T-helper 17 cell (primary cell): Measurements from ENCODE around the gene GUCY1A1. TPM values are rescaled to one million over a fixed set of nuclear protein-coding genes. Genes with fewer than 3 reads are reported as not detected.
A peak's percentile ranks its signal among the peaks of the same experiment; 100 is the strongest.

Experiments used
- ATAC-seq: fragments of 150-1000 bp; cut with Tn5 transposase; 2 replicates; pipeline ENCODE4 v1.10.0; 2021; ENCODE audit warnings: mild to moderate bottlenecking, moderate library complexity
- DNase-seq, 3 donors: peaks; one replicate each; pipeline versions ENCODE4 v3.0.0 to v3.0.0-alpha.2; 2020 to 2021
- H3K9me3 ChIP-seq: one replicate; pipeline ENCODE4 v1.7.0; 2013; ENCODE audit warnings: low read length, mild to moderate bottlenecking; ENCODE audit not compliant: control insufficient read depth, poor library complexity, severe bottlenecking
- H3K27ac Mint-ChIP-seq: one replicate; pipeline ENCODE4 v1.8.0; 2022; ENCODE audit warnings: mild to moderate bottlenecking, moderate library complexity, mixed read lengths
- H3K27me3 Mint-ChIP-seq: one replicate; pipeline ENCODE4 v1.8.0; 2022; ENCODE audit warnings: mixed read lengths
- H3K36me3 Mint-ChIP-seq: one replicate; pipeline ENCODE4 v1.8.0; 2022; ENCODE audit warnings: low read depth, mixed read lengths
- H3K4me1 Mint-ChIP-seq: one replicate; pipeline ENCODE4 v1.8.0; 2022; ENCODE audit warnings: mild to moderate bottlenecking, mixed read lengths
- H3K4me3 Mint-ChIP-seq: one replicate; pipeline ENCODE4 v1.8.0; 2022; ENCODE audit warnings: mild to moderate bottlenecking, moderate library complexity, mixed read lengths
- total RNA-seq, 4 donors: library from RNA in 2 of 4; stranded (reverse) in 2 of 4; gene quantifications; one replicate each; pipeline ENCODE4 v1.2.3 and lab custom pipeline; 2022 to 2026

The GUCY1A1 gene
- total RNA-seq, 2 donors from 2014 or later = 0.85 to 14.1 TPM

DNA sequence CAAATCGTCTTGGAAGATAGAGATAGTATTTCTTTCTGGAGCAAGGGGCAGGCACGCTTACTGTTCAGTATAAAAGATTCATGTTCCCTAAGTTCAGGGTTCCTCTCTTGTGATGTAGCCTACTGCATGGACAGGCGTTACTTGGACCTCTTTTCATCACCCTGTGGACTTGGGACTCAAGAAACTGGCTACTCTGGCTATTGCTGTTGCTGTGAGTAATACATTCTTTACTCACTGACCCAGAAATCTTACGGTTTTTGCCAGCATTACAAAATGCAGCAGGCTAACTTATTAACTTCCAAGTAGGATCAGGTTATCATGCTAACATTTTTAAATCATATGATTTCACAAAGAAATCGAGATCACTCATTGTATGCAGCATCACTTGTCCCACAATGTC is 79.3 kb downstream of the GUCY1A1 start:
- Mint-ChIP-seq H3K27me3 (peaks cover 4% of the 10 kb centered on the region), H3K4me3 (no peak overlapping the region), H3K36me3 (no peaks in the 10 kb centered on the region), H3K27ac (no peak overlapping the region), H3K4me1 (no peaks in the 10 kb centered on the region)
- DNase-seq (no peak), ATAC-seq (no peak)
- no peaks in the 10 kb centered on the region for H3K9me3 ChIP-seq

DNA sequence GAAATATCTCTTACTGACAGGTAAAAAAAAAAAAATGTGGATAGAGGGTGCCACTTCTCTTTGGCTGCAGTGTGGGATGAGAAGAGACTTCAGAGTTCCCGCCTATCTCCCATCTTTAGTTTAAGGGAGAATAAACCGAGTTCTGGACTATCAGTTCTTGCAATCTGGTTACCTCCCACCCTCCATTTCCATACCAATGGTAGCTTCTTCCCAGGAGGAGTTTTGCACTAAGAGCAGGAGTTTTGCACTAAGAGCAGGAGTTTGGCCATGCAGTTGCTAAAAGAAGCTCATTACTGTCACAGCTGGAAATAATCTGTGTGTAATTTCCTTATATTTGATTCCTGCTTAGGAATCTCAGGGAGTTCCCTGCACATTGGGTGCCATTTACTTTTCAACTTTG is 81.4 kb downstream of the GUCY1A1 start:
- Mint-ChIP-seq H3K4me1 (no peaks in the 10 kb centered on the region), H3K36me3 (no peaks in the 10 kb centered on the region), H3K27me3 (peaks cover 6% of the 10 kb centered on the region), H3K27ac (no peak overlapping the region), H3K4me3 (no peak overlapping the region)
- no peaks in the 10 kb centered on the region for H3K9me3 ChIP-seq
- DNase-seq = no peak
- no peak for ATAC-seq

DNA sequence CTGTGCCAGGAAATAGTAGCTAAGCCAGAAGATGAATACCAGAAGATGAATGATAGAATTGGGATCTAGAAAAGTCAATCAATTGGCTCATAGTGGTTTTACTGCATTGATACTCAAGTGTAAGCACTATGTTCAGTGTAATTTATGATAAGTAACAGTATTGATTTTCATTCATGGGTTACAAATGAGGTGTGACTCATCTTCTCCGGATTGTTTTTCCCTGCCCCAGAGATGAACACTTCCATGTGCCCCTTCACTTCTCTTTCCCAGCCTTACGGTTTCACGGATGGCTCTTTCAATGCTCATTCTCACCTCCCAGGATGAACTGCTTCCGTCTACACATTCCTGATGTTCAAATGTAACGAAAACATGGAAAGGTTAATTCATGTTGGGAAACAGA is 82.4 kb downstream of the GUCY1A1 start:
- H3K4me1 Mint-ChIP-seq = no peaks in the 10 kb centered on the region
- no peak for ATAC-seq
- no peak for DNase-seq
- H3K9me3 ChIP-seq = no peaks in the 10 kb centered on the region
- no peaks in the 10 kb centered on the region for H3K36me3 Mint-ChIP-seq
- no peak overlapping the region for H3K4me3 Mint-ChIP-seq
- H3K27me3 Mint-ChIP-seq = peaks cover 6% of the 10 kb centered on the region
- no peak overlapping the region for H3K27ac Mint-ChIP-seq

DNA sequence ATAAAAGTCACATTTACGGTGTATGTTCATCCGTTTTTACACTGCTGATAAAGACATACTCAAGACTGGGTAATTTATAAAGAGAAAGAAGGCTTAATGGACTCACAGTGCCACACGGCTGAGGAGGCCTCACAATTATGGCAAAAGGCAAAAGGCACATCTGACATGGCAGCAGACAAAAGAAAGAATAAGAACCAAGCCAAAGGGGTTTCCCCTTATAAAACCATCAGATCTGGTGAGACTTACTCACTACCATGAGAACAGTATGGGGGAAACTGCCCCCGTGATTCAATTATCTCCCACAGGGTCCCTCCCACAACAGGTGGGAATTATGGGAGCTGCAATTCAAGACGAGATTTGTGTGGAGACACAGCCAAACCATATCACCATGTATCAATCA is 84.9 kb downstream of the GUCY1A1 start:
- H3K4me3 Mint-ChIP-seq = no peak overlapping the region
- peaks cover 13% of the 10 kb centered on the region for H3K27me3 Mint-ChIP-seq

DNA sequence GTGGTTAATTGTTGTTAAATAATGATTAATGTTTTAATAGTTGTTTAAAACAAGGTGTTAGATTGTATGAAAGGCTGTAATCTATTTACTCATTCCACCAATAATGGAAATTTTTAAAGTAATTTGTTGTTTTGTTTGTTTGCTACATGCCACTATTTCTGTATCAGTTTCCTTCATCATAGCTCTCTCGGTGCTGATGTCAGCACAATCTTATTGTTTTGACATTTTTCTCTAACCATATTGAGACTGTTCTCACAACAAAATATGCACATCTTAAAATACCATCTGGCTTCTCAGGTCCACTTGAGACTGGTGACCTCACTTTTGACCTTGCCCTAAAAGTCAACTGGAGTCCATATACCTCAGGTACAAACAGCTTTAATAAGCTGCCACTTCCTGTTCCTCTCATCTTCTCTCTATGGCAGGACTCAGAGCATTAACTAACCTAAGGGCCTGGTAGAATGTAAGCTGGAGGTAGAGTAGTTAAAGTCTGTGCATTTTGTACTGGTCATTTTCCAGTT is 91.2 kb downstream of the GUCY1A1 start:
- DNase-seq (no peak), ATAC-seq (no peak)
- H3K4me1 Mint-ChIP-seq = no peaks in the 10 kb centered on the region
- H3K27ac Mint-ChIP-seq = no peak overlapping the region
- no peak overlapping the region for H3K4me3 Mint-ChIP-seq
- H3K36me3 Mint-ChIP-seq = peaks cover 2% of the 10 kb centered on the region
- H3K27me3 Mint-ChIP-seq = peaks cover 27% of the 10 kb centered on the region
- H3K9me3 ChIP-seq = no peaks in the 10 kb centered on the region

More for the DNA sequence above, 84.9 kb downstream of the GUCY1A1 start:
- Mint-ChIP-seq H3K27ac (no peak overlapping the region), H3K36me3 (no peaks in the 10 kb centered on the region), H3K4me1 (no peaks in the 10 kb centered on the region)
- no peaks in the 10 kb centered on the region for H3K9me3 ChIP-seq
- no peak for ATAC-seq
- no peak for DNase-seq

DNA sequence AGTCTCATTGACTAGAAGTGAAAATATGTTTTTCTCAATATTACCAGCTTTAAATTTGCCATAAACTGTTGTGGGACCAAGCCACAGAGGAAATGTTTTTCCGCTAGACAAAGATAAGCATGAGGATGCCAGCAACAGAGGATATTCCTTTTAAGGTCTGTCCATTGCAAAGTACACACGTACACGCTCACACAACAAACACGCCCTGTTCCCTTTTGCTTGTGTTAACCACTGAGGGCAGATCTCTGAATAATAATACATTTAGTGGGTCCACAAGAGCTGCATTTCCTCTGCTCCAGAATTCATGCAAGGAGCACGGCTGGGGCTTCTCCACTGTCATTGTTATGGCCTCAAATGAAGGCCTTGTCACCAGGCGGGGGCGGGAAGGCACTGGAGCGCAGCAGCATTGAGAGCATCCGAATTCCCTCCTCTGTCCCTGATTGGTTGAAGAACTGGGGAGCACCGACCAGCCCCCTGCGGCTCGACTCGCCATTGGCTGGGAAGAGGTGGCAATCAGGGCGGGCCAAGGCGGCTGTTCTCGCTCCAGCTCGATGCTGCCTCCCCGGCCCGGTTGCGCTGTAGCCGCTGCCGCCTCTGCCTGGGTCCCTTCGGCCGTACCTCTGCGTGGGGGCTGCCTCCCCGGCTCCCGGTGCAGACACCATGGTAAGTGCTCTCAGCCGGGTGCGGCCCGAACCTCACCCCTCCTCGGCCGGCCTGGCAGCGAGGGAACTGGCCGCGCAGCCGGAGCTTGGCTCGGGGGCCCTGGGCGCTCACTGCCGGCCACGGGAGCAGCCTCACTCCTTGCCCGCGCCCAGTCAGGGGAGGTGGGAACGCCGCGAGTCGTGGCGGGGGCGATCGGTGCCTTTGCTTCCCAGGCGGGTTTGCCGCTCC is 92.1 kb downstream of the GUCY1A1 start, which contains the start of gene GUCY1B1:
GUCY1B1 (plus strand) TSS at position 541 of the 891 bp plus-strand sequence; CDS start at position 661, 120 bp downstream.
- peaks cover 2% of the 10 kb centered on the region for H3K36me3 Mint-ChIP-seq
- H3K27ac Mint-ChIP-seq = no peak within 1 kb of the TSS
- ATAC-seq = peak; percentile 97
- H3K9me3 ChIP-seq = no peaks in the 10 kb centered on the region
- peak within 1 kb of the TSS; percentile 62 for H3K4me3 Mint-ChIP-seq
- no peaks in the 10 kb centered on the region for H3K4me1 Mint-ChIP-seq
- peaks cover 31% of the 10 kb centered on the region for H3K27me3 Mint-ChIP-seq
- peak in 1 of 3 donors; percentile 39 for DNase-seq

DNA sequence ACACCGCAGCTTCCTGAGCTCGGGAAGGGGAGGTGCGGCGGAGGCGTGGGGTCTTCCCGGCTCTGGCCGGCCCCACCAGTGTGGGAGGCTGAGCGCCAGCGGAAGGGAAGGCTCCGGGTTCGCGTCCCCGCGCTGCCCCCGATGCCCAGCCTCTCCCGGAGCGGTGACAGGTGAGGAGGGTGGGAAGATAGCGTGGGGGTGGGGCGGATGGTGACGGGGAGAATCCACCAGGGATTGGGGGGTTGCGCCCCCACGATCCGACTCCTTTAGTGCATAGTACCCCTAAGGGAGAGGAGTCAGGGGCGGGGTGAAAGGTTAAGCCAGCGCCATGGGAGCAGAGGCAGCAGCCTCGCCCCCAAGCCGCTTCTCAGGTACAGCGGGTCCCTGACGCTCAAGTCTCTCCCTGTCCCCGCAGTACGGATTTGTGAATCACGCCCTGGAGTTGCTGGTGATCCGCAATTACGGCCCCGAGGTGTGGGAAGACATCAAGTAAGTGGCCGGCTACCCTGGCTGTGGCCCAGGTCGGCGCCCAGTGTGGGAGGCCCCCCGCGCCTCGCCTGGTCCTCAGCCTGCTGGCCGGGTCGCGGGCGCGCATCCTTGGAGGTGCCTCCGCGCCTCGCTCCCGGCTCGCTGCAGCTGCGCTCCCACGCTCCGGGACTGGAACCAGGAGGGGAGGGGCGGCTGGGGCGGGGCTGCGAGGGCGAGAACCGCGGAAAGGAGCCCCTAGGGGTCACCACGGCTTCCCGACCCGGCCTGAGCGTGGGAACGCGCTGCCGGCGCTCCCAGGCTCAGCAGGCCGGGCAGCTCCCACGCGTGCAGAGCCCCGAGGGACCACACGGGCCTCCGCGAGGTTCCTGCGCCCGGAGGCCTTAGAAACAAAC is 93.0 kb downstream of the GUCY1A1 start:
- Mint-ChIP-seq H3K4me1 (no peaks in the 10 kb centered on the region), H3K27ac (no peak overlapping the region), H3K27me3 (peaks cover 33% of the 10 kb centered on the region), H3K36me3 (peaks cover 2% of the 10 kb centered on the region), H3K4me3 (peak overlapping the region; percentile 62)
- no peaks in the 10 kb centered on the region for H3K9me3 ChIP-seq
- DNase-seq (no peak), ATAC-seq (no peak)

DNA sequence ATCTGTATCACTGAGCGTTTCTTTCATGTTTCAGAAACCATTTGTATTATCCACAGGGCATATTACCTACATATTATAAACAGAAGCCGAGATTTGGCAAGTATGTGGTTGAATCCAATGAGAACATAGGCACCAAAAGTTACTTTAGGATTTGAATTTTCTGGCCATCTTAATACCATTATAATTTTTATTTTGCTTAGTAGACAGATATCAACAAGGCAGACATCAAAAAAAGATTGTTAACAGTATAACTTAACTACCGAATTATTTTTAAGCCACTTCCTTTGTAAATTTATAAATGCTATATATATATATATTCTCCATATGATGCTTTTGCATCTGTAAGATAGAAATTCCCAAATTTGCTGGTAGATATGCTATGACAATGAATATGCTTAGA is 94.4 kb downstream of the GUCY1A1 start:
- no peak overlapping the region for H3K27ac Mint-ChIP-seq
- no peaks in the 10 kb centered on the region for H3K9me3 ChIP-seq
- no peaks in the 10 kb centered on the region for H3K4me1 Mint-ChIP-seq
- H3K4me3 Mint-ChIP-seq = no peak overlapping the region
- peaks cover 37% of the 10 kb centered on the region for H3K27me3 Mint-ChIP-seq
- DNase-seq = no peak
- no peak for ATAC-seq
- H3K36me3 Mint-ChIP-seq = peaks cover 2% of the 10 kb centered on the region

DNA sequence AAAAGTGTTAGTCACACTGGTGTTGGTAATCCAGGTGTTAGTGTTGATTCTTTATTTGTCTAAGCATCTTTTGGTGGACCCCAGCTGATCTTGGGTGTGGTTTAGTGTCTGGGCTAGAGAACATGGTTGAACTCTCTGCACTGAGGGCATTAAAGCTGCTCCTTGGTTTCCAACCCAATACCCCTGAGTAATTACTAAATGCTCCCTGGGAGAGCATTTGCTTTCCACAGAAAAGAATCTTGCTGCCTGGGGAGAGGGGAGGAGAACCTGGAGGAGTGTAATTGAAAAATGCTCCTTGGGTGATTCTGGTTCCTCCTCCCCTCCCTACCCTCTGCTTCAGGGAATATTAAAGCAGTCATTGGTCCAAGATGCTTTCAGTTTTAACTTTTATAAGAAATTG is 95.3 kb downstream of the GUCY1A1 start:
- Mint-ChIP-seq H3K4me3 (no peak overlapping the region), H3K36me3 (peaks cover 2% of the 10 kb centered on the region), H3K27ac (no peak overlapping the region), H3K27me3 (peaks cover 38% of the 10 kb centered on the region), H3K4me1 (no peaks in the 10 kb centered on the region)
- no peaks in the 10 kb centered on the region for H3K9me3 ChIP-seq
- ATAC-seq (no peak), DNase-seq (no peak)

DNA sequence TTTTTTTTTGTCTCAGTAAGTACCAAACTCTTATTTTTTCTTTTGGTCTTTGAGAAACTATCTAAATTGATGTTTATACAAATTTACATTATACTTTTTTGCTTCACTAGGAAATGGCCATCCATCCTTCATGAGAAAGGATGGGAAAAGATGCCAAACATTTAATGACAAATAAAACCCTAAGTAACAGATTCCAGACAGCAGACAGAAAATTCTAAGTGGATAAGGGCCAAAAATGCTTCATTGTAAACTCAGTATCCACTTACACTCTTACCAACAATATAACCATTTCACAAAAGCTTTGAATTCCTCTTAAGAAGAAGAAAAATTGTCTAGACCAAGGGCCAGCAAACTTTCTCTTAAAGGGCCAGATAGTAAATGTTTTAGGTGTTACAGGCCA is 95.7 kb downstream of the GUCY1A1 start:
- no peaks in the 10 kb centered on the region for H3K9me3 ChIP-seq
- ATAC-seq = no peak
- no peak overlapping the region for H3K27ac Mint-ChIP-seq
- peaks cover 2% of the 10 kb centered on the region for H3K36me3 Mint-ChIP-seq
- no peak for DNase-seq
- H3K4me1 Mint-ChIP-seq = no peaks in the 10 kb centered on the region
- no peak overlapping the region for H3K4me3 Mint-ChIP-seq
- peaks cover 38% of the 10 kb centered on the region for H3K27me3 Mint-ChIP-seq

DNA sequence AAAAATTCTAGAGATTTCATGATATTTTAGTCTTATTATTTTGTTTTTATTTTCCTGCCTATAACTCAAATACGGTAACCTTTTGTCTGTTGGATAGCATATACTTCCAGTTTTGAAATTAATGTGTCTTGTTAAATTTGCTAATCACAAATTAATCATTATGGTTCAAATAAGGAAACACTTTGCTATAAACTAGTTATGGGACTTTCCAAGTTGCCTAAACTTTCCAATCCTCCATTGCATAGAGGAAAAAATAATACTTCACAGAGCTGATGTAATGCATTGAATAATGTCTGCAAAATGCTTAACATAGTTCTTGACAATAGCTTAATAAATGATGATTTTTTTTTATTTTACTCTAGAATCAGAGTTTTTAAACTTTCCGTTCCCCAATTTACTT is 96.9 kb downstream of the GUCY1A1 start:
- DNase-seq = no peak
- ATAC-seq = no peak
- no peaks in the 10 kb centered on the region for H3K9me3 ChIP-seq
- Mint-ChIP-seq H3K4me3 (no peak overlapping the region), H3K27ac (no peak overlapping the region), H3K27me3 (peaks cover 29% of the 10 kb centered on the region), H3K36me3 (peaks cover 2% of the 10 kb centered on the region), H3K4me1 (no peaks in the 10 kb centered on the region)

DNA sequence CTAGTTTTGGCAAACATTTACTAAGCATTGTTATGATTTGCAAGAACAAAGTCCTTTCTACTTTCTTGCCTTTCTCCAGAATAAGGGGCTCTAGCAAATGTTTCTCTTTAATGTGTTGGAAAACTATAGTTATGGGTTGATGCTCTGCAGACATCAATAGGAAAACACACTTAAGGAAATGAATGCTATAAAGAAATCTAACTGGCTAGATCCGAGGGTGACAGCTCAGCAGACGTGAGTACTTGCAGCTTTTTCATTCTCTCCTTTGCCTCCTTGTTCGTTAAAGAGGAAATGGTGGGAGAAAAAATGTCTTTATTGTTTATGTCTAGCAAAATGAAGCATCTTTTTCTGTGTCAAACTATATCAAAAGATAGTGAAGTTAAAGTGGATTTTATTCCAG is 98.5 kb downstream of the GUCY1A1 start:
- ATAC-seq (no peak), DNase-seq (no peak)
- no peak overlapping the region for H3K4me3 Mint-ChIP-seq
- H3K36me3 Mint-ChIP-seq = peaks cover 2% of the 10 kb centered on the region
- H3K4me1 Mint-ChIP-seq = no peaks in the 10 kb centered on the region
- peaks cover 32% of the 10 kb centered on the region for H3K27me3 Mint-ChIP-seq
- no peak overlapping the region for H3K27ac Mint-ChIP-seq
- H3K9me3 ChIP-seq = no peaks in the 10 kb centered on the region

DNA sequence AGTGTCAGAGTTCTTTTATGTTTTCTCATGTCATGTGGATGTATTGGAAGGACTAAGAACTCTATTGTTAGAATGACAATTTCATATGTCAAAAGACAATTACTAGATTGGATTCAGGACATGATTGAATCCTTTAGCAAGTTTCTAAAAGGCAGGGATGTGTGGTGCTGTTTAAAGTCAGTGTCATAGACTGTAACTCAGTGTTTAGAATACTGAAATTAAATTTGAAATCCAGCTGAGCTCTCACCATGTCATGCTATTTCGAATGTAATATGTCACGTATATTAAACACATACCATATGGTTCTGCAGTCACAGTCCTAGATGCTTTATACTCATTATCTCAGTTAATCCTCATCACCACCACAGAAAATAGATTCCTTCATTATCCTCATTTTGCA is 100.0 kb downstream of the GUCY1A1 start:
- Mint-ChIP-seq H3K4me1 (no peaks in the 10 kb centered on the region), H3K36me3 (no peaks in the 10 kb centered on the region), H3K27me3 (peaks cover 24% of the 10 kb centered on the region), H3K27ac (no peak overlapping the region), H3K4me3 (no peak overlapping the region)
- ATAC-seq (no peak), DNase-seq (no peak)
- H3K9me3 ChIP-seq = no peaks in the 10 kb centered on the region
